Hepatocyte (in vitro differentiated cells): ENCODE measurements around the gene MED15.

Experiments
- CTCF ChIP-seq: fragments of 200-600 bp; sonication (generic); IDR thresholded peaks from 2 replicates; pipeline ENCODE4 v1.5.1; 2016; ENCODE audit warnings: antibody characterized with exemption, mild to moderate bottlenecking; ENCODE audit not compliant: poor library complexity
- EZH2 ChIP-seq: fragments of 200-600 bp; sonication (generic); IDR thresholded peaks from 2 replicates; pipeline ENCODE4 v1.6.1; 2016; ENCODE audit warnings: antibody characterized with exemption, mild to moderate bottlenecking, borderline replicate concordance
- EZH2phosphoT487 ChIP-seq: fragments of 200-600 bp; sonication (generic); IDR thresholded peaks from one replicate; pipeline ENCODE4 v1.6.1; 2018; ENCODE audit warnings: antibody characterized with exemption, mild to moderate bottlenecking, low read depth, moderate library complexity; ENCODE audit not compliant: unreplicated experiment, severe bottlenecking

GRCh38 chr22:20486229-20486628 lies 21.2 kb upstream of the MED15 start:
- TF ChIP-seq CTCF (no peak), EZH2phosphoT487 (no peak), EZH2 (no peak)
